K562 (cell line): ENCODE results near the gene INO80C. TPM values are rescaled to one million over a fixed set of nuclear protein-coding genes. Genes with fewer than 3 reads are reported as not detected.

Source experiments
- ATAC-seq: fragments of 200-7000 bp; cut with Tn5 transposase; 3 replicates; pipeline ENCODE4 v1.9.1; 2020; ENCODE audit warnings: moderate library complexity
- BruUV-seq: library from RNA; stranded (reverse); fragments of 400-500 nt; replicated peaks from 2 replicates; lab custom pipeline; 2021; lab: Mats Ljungman, UMichigan
- CTCF ChIA-PET: fragments of 300-600 bp; formaldehyde crosslinking; extraction: SDS; loops from one replicate; lab custom pipeline; 2021; ENCODE audit warnings: low intra/inter-chr PET ratio; lab: Yijun Ruan, JAX
- POLR2A ChIA-PET: fragments of 300-600, 350-650 bp; sonication (Branson Sonifier 250); formaldehyde crosslinking; extraction: SDS; loops from one replicate; lab custom pipeline; 2021; ENCODE audit warnings: antibody characterized with exemption, inconsistent platforms; lab: Yijun Ruan, JAX
- DNase-seq, 4 experiments: peaks; one replicate each; pipeline versions ENCODE4 v3.0.0 to v3.0.0-alpha.2; 2011 to 2018; ENCODE audit warnings: low spot score in 3 of 4, mixed read lengths in 3 of 4; ENCODE audit errors: extremely low read depth in 1 of 4
- FAIRE-seq: peaks from 2 replicates; lab custom pipeline; 2011; peaks lifted over from hg19 to GRCh38; lab: Jason Lieb, UNC
- H2AFZ ChIP-seq: 2 replicates; pipeline ENCODE4 v1.6.0; 2011; ENCODE audit warnings: low read depth, low read length, control low read depth, inconsistent platforms
- H3K27ac ChIP-seq: fragments of 200-600 bp; 3 replicates; pipeline ENCODE4 v1.8.0; 2011; ENCODE audit warnings: low read depth, mild to moderate bottlenecking, control low read depth, inconsistent platforms, low read length, moderate library complexity, mixed read lengths; ENCODE audit errors: extremely low read depth
- H3K27me3 ChIP-seq, 2 experiments: fragments of 300-600 bp in 1 of 2; 2 replicates in 1 of 2; 3 replicates in 1 of 2; pipeline versions ENCODE4 v1.6.0 to v1.8.0; 2011; ENCODE audit warnings: inconsistent platforms in 2 of 2, low read length in 2 of 2, mild to moderate bottlenecking in 1 of 2, mixed read lengths in 1 of 2, moderate library complexity in 1 of 2; ENCODE audit not compliant: control insufficient read depth in 2 of 2, insufficient read depth in 2 of 2
- H3K36me3 ChIP-seq: fragments of 300-600 bp; 3 replicates; pipeline ENCODE4 v1.8.0; 2011; ENCODE audit warnings: mild to moderate bottlenecking, low read length, inconsistent platforms; ENCODE audit not compliant: control insufficient read depth, insufficient read depth
- H3K4me1 ChIP-seq, 2 experiments: fragments of 200-600 bp in 1 of 2; replicated peaks in 1 of 2; 2 replicates in 1 of 2; 3 replicates in 1 of 2; pipeline versions ENCODE4 v1.5.1 to v1.8.0; 2011; ENCODE audit warnings: inconsistent platforms in 2 of 2, low read length in 2 of 2, mild to moderate bottlenecking in 1 of 2, mixed read lengths in 1 of 2, moderate library complexity in 1 of 2; ENCODE audit not compliant: control insufficient read depth in 2 of 2, insufficient read depth in 2 of 2
- H3K4me2 ChIP-seq: 2 replicates; pipeline ENCODE4 v1.6.1; 2011; ENCODE audit warnings: low read length, control low read depth, inconsistent platforms, mixed read lengths; ENCODE audit not compliant: insufficient read depth
- H3K4me3 ChIP-seq: fragments of 200-600 bp; sonication (generic), shearing (Covaris generic); 2 replicates; pipeline ENCODE4 v1.5.1; 2016; ENCODE audit warnings: control low read depth, inconsistent platforms
- H3K79me2 ChIP-seq: fragments of 200-600 bp; 3 replicates; pipeline ENCODE4 v1.8.0; 2011; ENCODE audit warnings: low read length, inconsistent platforms; ENCODE audit not compliant: control insufficient read depth, insufficient read depth
- H3K9ac ChIP-seq, 2 experiments: 2 replicates each; pipeline versions ENCODE4 v1.6.0 to v1.6.1; 2011; ENCODE audit warnings: low read depth in 2 of 2, low read length in 2 of 2, control low read depth in 1 of 2, inconsistent platforms in 1 of 2, mild to moderate bottlenecking in 1 of 2, mixed read lengths in 1 of 2; ENCODE audit not compliant: insufficient read depth in 1 of 2
- H3K9me1 ChIP-seq: one replicate; pipeline ENCODE4 v1.6.0; 2011; ENCODE audit warnings: inconsistent platforms, mild to moderate bottlenecking, low read length, moderate library complexity; ENCODE audit not compliant: control insufficient read depth, insufficient read depth
- H3K9me3 ChIP-seq: replicated peaks from 2 replicates; pipeline ENCODE4 v1.5.1; 2011; ENCODE audit warnings: low read depth, low read length, inconsistent platforms; ENCODE audit not compliant: control insufficient read depth, insufficient read depth
- H4K20me1 ChIP-seq: replicated peaks from 2 replicates; pipeline ENCODE4 v1.6.1; 2011; ENCODE audit warnings: low read length, inconsistent platforms, mixed read lengths; ENCODE audit not compliant: control insufficient read depth, insufficient read depth
- ETS2 ChIP-seq: IDR thresholded peaks from 2 replicates; pipeline ENCODE4 v1.6.1; 2016; ENCODE audit warnings: borderline replicate concordance, missing genetic modification characterization, mild to moderate bottlenecking, moderate library complexity, missing compliant biosample characterization; ENCODE audit not compliant: poor library complexity, severe bottlenecking
- FOXJ2 ChIP-seq: fragments of 200-800 bp; sonication (Bioruptor generic); IDR thresholded peaks from 2 replicates; pipeline ENCODE4 v1.6.1; 2016; ENCODE audit warnings: missing genetic modification characterization, missing compliant biosample characterization
- GATAD2B ChIP-seq: fragments of 450-650 bp; IDR thresholded peaks from 2 replicates; pipeline ENCODE4 v1.6.1; 2017; ENCODE audit warnings: mild to moderate bottlenecking, borderline replicate concordance
- HNRNPL ChIP-seq: fragments of 200-400 bp; formaldehyde crosslinking; IDR thresholded peaks from 2 replicates; pipeline ENCODE4 v1.6.1; 2017; ENCODE audit warnings: low read depth, mild to moderate bottlenecking, low read length
- IRF2 ChIP-seq: sonication (generic); formaldehyde crosslinking; IDR thresholded peaks from 2 replicates; pipeline ENCODE4 v1.8.1; 2022; ENCODE audit warnings: mild to moderate bottlenecking, missing genetic modification reagents
- KDM1A ChIP-seq, 2 experiments: fragments of 450-650 bp; IDR thresholded peaks; 2 replicates each; pipeline ENCODE4 v1.6.1; 2016; ENCODE audit warnings: mild to moderate bottlenecking in 2 of 2
- MAFF ChIP-seq: IDR thresholded peaks from 2 replicates; pipeline ENCODE4 v1.6.1; 2012; ENCODE audit warnings: low read length, improper control_type of control experiment
- MAFG ChIP-seq: fragments of 450-650 bp; conservative IDR thresholded peaks from 2 replicates; pipeline ENCODE4 v1.6.1; 2016; ENCODE audit warnings: missing genetic modification characterization, missing compliant biosample characterization
- MAFK ChIP-seq: IDR thresholded peaks from 2 replicates; pipeline ENCODE4 v1.6.1; 2011; ENCODE audit warnings: low read length, improper control_type of control experiment
- RHOXF2B ChIP-seq: fragments of 250-450 bp; sonication (Bioruptor Pico); conservative IDR thresholded peaks from 2 replicates; pipeline ENCODE4 v1.5.1; 2021
- TAL1 ChIP-seq: fragments of 450-650 bp; IDR thresholded peaks from 2 replicates; pipeline ENCODE4 v1.6.1; 2016; ENCODE audit warnings: mild to moderate bottlenecking
- TARDBP ChIP-seq: fragments of 450-650 bp; IDR thresholded peaks from 2 replicates; pipeline ENCODE4 v1.6.1; 2016
- YBX1 ChIP-seq: fragments of 450-650 bp; IDR thresholded peaks from 2 replicates; pipeline ENCODE4 v1.7.1; 2016; ENCODE audit warnings: mild to moderate bottlenecking
- ZFX ChIP-seq: sonication (generic); formaldehyde crosslinking; IDR thresholded peaks from 2 replicates; pipeline ENCODE4 v1.8.0; 2022; ENCODE audit warnings: mild to moderate bottlenecking, missing genetic modification reagents, moderate library complexity
- ZNF143 ChIP-seq: sonication (generic); formaldehyde crosslinking; IDR thresholded peaks from 2 replicates; pipeline ENCODE4 v1.9.0; 2022; ENCODE audit warnings: mild to moderate bottlenecking, missing genetic modification reagents
- WGBS: fragments of 100-300 bp; shearing (Covaris generic); methylation state at CpG from one replicate; pipeline ENCODE4 v1.1.6; 2016; ENCODE audit warnings: low coverage, mixed read lengths; ENCODE audit not compliant: insufficient coverage; ENCODE audit errors: missing lambda C conversion rate; 5-methylcytosine and 5-hydroxymethylcytosine counted together
- in situ Hi-C: fragments of 300-500 bp; cut with MboI; formaldehyde crosslinking; loops from 4 replicates; pipeline ENCODE4 v1.15.0; 2018; ENCODE audit warnings: inconsistent platforms, mixed read lengths
- intact Hi-C: fragments of 100-400 bp; cut with micrococcal nuclease; formaldehyde crosslinking; loops from 2 replicates; pipeline ENCODE4 v1.14.2; 2022
- polyA plus RNA-seq, 8 experiments: library from polyadenylated mRNA; depleted of rRNA in 4 of 8; stranded (reverse) in 5 of 8; unstranded in 3 of 8; fragments of >200 nt; fragmentation: Nextera tagmentation in 2 of 8; fragmentation: Illumina TruSeq in 1 of 8; extraction: Ambion mirVana in 2 of 8; extraction: Trizol in 1 of 8; gene quantifications; 2 replicates each; pipeline versions ENCODE4 v1.2.1 to v1.2.3, GENCODE V29; 2011 to 2014; ENCODE audit warnings: inconsistent platforms in 1 of 8, missing spikeins in 1 of 8
- total RNA-seq, 7 experiments: library from RNA; depleted of rRNA in 6 of 7; stranded (reverse); fragments of >200 nt in 6 of 7; fragmentation: Illumina TruSeq in 2 of 7; extraction: Trizol in 2 of 7; gene quantifications; 2 replicates each; pipeline versions ENCODE4 v1.2.1 to v1.2.3, GENCODE V29; 2011 to 2021; ENCODE audit warnings: low replicate concordance in 1 of 7
- TF ChIP-seq, protein P1 (sequence below): fragments of 150-350 bp; conservative IDR thresholded peaks from 2 replicates; pipeline ENCODE4 v1.6.1; 2014; ENCODE audit warnings: low read length
- TF ChIP-seq, protein P2 (sequence below): sonication (generic); formaldehyde crosslinking; IDR thresholded peaks from 2 replicates; pipeline ENCODE4 v1.8.0; 2022; ENCODE audit warnings: missing genetic modification reagents, mild to moderate bottlenecking, moderate library complexity, borderline replicate concordance
- TF ChIP-seq, protein P3 (sequence below): fragments of 250-450 bp; sonication (Bioruptor Pico); IDR thresholded peaks from 2 replicates; pipeline ENCODE4 v1.8.0; 2021; ENCODE audit warnings: mild to moderate bottlenecking, moderate library complexity

The INO80C gene
- total and polyA plus RNA-seq, 9 of the 15 experiments (the other 6 are each of a cell fraction or from before 2014, with no cell fraction given) = 14.3 to 53.3 (median 46.6) TPM

DNA sequence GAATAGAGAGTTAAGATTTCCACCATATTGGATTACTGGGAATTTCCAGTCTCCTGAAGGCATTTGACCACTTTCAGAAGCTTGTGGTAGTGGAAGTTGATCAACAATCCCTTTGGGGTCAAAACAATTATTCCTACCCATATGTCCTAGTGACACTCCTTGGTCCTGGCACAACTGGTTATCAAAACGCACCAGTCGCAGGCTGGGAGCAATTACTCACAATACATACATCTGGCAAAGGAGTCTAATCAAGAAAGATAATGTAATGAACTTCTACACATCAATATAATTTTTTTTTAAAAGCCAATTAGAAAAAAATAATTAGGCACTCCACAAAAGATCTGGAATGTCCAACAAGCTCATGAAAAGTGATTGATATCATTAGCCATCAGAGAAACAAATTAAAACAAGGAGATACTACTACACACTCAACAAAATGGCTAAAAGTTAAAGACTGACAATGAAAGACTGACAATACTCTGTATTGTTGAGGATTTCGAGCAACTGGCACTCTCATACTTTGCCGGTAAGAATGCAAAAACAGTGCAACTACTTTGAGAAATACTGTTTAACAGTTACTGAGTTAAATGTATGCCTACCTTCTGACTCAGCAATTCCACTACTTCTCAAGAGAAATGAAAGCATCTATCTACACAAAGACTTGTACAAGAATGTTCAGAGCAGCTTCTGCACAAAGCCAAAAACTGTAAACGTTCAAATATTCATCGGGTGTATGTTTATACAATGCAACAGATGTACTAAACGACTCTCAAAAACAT is 2.0 kb downstream of the INO80C start:
- no peak for FAIRE-seq
- WGBS = 18% methylated on average over 7 of the region's 7 CpGs
- Histone ChIP-seq H3K27me3 (no peaks in the 10 kb centered on the region), H2AFZ (peak overlapping the region; percentile 97), H3K36me3 (no peaks in the 10 kb centered on the region; the same call in 2 of the 3 replicates), H3K4me2 (peak overlapping the region; percentile 98), H3K9me1 (no peaks in the 10 kb centered on the region), H3K79me2 (peaks cover 58% of the 10 kb centered on the region), H4K20me1 (no peaks in the 10 kb centered on the region), H3K9ac (peak overlapping the region in 1 of 2 experiments; percentile 93; a peak in 2 of 4 replicates), H3K27ac (peak overlapping the region; percentile 96), H3K9me3 (no peaks in the 10 kb centered on the region), H3K4me1 (peaks cover 8 to 33% of the 10 kb centered on the region in 2 experiments; a peak in 4 of 5 replicates), H3K4me3 (peak overlapping the region; percentile 70; the same call in 1 of the 2 replicates)
- peak in 1 of 4 experiments; percentile 40 for DNase-seq
- in situ Hi-C loops = no loop called here
- intact Hi-C loops = loop anchor here (10.0 kb wide), 1 partner anchor 91 kb away; no protein-coding TSS in a partner anchor
- ATAC-seq = no peak
- CTCF ChIA-PET = no interaction called here
- POLR2A ChIA-PET = interaction anchor here (0.5 to 2.4 kb wide), 4 partner anchors 24 to 123 kb away, joined by 3 to 11 read pairs (median 4); no protein-coding TSS in a partner anchor
- BruUV-seq = no TSS peak
- TF ChIP-seq ETS2 (no peak), FOXJ2 (tag) (no peak), GATAD2B (peak; percentile 57; the same call in 1 of the 2 replicates), KDM1A (IDR thresholded peaks at IDR 0.05) (no peak), IRF2 (no peak), ZFX (CRISPR knock-in tag) (peak; percentile 16; the same call in 1 of the 2 replicates), MAFF (peak; percentile 92), TARDBP (no peak), TAL1 (no peak), YBX1 (no peak), ZNF143 (CRISPR knock-in tag) (no peak), HNRNPL (no peak), MAFG (tag) (peak; percentile 96), RHOXF2B (CRISPR knock-in tag) (no peak), MAFK (peak; percentile 91)
- TF ChIP-seq, protein P1, sequence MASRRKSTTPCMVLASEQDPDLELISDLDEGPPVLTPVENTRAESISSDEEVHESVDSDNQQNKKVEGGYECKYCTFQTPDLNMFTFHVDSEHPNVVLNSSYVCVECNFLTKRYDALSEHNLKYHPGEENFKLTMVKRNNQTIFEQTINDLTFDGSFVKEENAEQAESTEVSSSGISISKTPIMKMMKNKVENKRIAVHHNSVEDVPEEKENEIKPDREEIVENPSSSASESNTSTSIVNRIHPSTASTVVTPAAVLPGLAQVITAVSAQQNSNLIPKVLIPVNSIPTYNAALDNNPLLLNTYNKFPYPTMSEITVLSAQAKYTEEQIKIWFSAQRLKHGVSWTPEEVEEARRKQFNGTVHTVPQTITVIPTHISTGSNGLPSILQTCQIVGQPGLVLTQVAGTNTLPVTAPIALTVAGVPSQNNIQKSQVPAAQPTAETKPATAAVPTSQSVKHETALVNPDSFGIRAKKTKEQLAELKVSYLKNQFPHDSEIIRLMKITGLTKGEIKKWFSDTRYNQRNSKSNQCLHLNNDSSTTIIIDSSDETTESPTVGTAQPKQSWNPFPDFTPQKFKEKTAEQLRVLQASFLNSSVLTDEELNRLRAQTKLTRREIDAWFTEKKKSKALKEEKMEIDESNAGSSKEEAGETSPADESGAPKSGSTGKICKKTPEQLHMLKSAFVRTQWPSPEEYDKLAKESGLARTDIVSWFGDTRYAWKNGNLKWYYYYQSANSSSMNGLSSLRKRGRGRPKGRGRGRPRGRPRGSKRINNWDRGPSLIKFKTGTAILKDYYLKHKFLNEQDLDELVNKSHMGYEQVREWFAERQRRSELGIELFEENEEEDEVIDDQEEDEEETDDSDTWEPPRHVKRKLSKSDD = no peak
- TF ChIP-seq, protein P2, sequence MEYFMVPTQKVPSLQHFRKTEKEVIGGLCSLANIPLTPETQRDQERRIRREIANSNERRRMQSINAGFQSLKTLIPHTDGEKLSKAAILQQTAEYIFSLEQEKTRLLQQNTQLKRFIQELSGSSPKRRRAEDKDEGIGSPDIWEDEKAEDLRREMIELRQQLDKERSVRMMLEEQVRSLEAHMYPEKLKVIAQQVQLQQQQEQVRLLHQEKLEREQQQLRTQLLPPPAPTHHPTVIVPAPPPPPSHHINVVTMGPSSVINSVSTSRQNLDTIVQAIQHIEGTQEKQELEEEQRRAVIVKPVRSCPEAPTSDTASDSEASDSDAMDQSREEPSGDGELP = no peak
- TF ChIP-seq, protein P3, sequence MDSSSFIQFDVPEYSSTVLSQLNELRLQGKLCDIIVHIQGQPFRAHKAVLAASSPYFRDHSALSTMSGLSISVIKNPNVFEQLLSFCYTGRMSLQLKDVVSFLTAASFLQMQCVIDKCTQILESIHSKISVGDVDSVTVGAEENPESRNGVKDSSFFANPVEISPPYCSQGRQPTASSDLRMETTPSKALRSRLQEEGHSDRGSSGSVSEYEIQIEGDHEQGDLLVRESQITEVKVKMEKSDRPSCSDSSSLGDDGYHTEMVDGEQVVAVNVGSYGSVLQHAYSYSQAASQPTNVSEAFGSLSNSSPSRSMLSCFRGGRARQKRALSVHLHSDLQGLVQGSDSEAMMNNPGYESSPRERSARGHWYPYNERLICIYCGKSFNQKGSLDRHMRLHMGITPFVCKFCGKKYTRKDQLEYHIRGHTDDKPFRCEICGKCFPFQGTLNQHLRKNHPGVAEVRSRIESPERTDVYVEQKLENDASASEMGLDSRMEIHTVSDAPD (CRISPR knock-in tag) = no peak
